Measurements from ENCODE around the gene RARRES2.

- TF ChIP-seq CTCF (IDR thresholded peaks at IDR 0.05) (no peak), POLR2AphosphoS5 (IDR thresholded peaks at IDR 0.05; ENCODE audit: insufficient read depth in 1 of 2, low read depth in 1 of 2) (no peak), POLR2A (IDR thresholded peaks at IDR 0.05) (no peak)
These were observed 48.0 kb upstream of the RARRES2 start for GRCh38 chr7:150389532-150389816.

All from vagina (tissue), 2 donors.